Progenitor cell of endocrine pancreas (in vitro differentiated cells): ENCODE measurements around the gene MMP28. TPM values are rescaled to one million over a fixed set of nuclear protein-coding genes. Genes with fewer than 3 reads are reported as not detected.

Experiments
- DNase-seq: peaks from one replicate; pipeline ENCODE4 v3.0.0; 2021; ENCODE audit warnings: low spot score; ENCODE audit not compliant: unreplicated experiment
- H3K27ac Mint-ChIP-seq: 2 replicates; pipeline ENCODE4 v1.8.0; 2021; ENCODE audit warnings: mild to moderate bottlenecking, moderate library complexity, mixed read lengths
- H3K27me3 Mint-ChIP-seq: 2 replicates; pipeline ENCODE4 v1.8.0; 2021; ENCODE audit warnings: mixed read lengths
- H3K36me3 Mint-ChIP-seq: 2 replicates; pipeline ENCODE4 v1.8.0; 2022; ENCODE audit warnings: mixed read lengths; ENCODE audit not compliant: insufficient read depth
- H3K4me1 Mint-ChIP-seq: 2 replicates; pipeline ENCODE4 v1.8.0; 2021; ENCODE audit warnings: low read depth, mixed read lengths
- H3K4me3 Mint-ChIP-seq: 2 replicates; pipeline ENCODE4 v1.8.0; 2021; ENCODE audit warnings: low read depth, mild to moderate bottlenecking, moderate library complexity, mixed read lengths
- H3K9me3 Mint-ChIP-seq: 2 replicates; pipeline ENCODE4 v1.8.0; 2021; ENCODE audit warnings: low read depth, mixed read lengths
- CTCF ChIP-seq: fragments of 200-600 bp; sonication (generic); IDR thresholded peaks from one replicate; pipeline ENCODE4 v1.5.0; 2021; ENCODE audit warnings: antibody characterized with exemption, mild to moderate bottlenecking; ENCODE audit not compliant: unreplicated experiment
- total RNA-seq: library from RNA; stranded (reverse); gene quantifications from 2 replicates; pipeline ENCODE4 v1.2.1, GENCODE V29; 2021

Gene MMP28
- total RNA-seq, 1 donor from 2014 or later = 0.53 TPM

DNA sequence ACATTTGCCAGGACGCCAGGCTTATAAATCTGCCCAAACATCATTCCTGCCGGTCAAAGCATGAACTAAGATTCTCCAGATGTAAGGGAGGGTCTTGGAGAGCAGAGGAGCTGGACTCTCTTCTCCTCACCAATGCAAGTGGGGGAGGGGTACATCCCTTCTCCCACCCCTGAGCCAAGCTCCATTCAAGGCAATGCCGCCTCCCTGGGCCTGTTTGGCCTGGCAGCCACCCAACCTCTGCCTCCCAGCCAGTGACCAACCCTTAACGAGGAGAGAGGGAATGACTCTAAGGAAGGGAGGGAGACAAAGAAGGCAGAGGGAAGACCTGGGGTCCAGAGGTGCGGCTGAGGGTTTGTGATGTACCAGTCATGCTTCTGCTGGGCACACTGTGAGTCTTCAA is 20.9 kb downstream of the MMP28 start:
- Mint-ChIP-seq H3K27me3 (peaks cover 23% of the 10 kb centered on the region), H3K4me1 (peaks cover 2% of the 10 kb centered on the region), H3K4me3 (no peak overlapping the region), H3K9me3 (no peaks in the 10 kb centered on the region), H3K36me3 (no peaks in the 10 kb centered on the region), H3K27ac (no peak overlapping the region)
- no peak for DNase-seq
- TF ChIP-seq CTCF = no peak

DNA sequence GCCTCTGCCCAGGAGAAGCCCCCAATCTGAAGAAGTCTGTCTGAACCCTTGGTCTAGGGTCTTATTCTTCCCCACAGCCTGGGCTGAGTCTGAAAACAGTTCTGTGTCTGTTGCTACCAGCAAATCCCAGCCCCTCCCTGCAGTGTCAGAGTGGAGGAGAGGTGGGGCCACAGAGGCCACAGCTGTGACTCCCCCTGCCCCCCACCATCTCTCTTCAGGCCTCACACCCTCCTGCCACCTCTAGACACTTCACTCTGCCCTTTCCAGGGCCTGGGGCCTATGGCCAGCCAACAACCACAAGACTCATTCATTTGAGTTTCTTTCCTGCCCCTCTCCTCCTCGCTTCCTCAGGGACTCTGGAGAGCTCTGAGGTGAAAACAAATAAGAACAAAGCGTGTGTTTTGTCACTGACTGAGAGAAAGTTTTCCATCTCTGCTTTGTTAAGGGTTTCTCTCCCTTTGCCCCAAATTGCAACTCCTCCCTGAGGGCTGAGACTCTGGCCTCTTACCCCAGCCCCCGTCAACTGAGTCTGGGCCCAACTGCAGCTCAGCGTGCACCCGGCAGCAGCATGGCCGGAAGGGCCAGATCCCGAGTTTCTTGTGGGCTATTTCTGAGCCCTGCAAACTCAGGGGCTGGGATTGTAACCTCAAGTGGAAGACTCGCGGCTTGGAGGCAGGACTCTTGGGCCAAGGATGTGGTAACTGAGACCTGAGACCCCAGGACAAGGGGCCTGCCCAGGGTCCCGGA is 21.6 kb downstream of the MMP28 start:
- Mint-ChIP-seq H3K9me3 (no peaks in the 10 kb centered on the region), H3K4me1 (peaks cover 2% of the 10 kb centered on the region), H3K4me3 (no peak overlapping the region), H3K36me3 (no peaks in the 10 kb centered on the region), H3K27me3 (peaks cover 22% of the 10 kb centered on the region), H3K27ac (peak overlapping the region; percentile 80)
- DNase-seq = no peak
- no peak for TF ChIP-seq CTCF

GRCh38 chr17:35773129-35773528 is 22.3 kb downstream of the MMP28 start:
- no peak for DNase-seq
- H3K9me3 Mint-ChIP-seq = no peaks in the 10 kb centered on the region
- no peak overlapping the region for H3K4me3 Mint-ChIP-seq
- H3K36me3 Mint-ChIP-seq = no peaks in the 10 kb centered on the region
- H3K27ac Mint-ChIP-seq = no peak overlapping the region
- H3K27me3 Mint-ChIP-seq = peaks cover 21% of the 10 kb centered on the region
- peaks cover 2% of the 10 kb centered on the region for H3K4me1 Mint-ChIP-seq
- TF ChIP-seq CTCF = no peak

GRCh38 chr17:35769895-35770486 is 25.4 kb downstream of the MMP28 start:
- no peak overlapping the region for H3K4me3 Mint-ChIP-seq
- no peaks in the 10 kb centered on the region for H3K9me3 Mint-ChIP-seq
- no peaks in the 10 kb centered on the region for H3K36me3 Mint-ChIP-seq
- H3K27ac Mint-ChIP-seq = no peak overlapping the region
- no peak for DNase-seq
- H3K4me1 Mint-ChIP-seq = peaks cover 2% of the 10 kb centered on the region
- peaks cover 26% of the 10 kb centered on the region for H3K27me3 Mint-ChIP-seq
- TF ChIP-seq CTCF = no peak

DNA sequence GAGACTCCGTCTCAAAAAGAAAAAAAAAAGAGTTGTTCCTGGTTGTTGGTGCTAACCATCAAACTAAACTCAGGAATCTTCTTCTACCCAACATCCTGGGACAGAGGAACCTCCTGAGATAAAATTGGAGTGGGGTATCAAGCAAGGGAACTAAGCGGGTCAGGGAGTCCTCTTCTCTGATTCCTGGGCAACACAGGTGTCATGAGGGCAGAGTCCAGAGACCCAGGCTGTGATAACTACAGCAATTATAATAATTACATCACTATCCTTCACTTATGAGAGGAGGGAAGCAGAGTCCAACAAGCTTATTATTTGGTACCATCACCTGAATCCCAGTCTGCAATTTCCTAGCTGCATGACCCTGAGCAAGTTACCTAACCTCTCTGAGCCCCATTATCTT is 26.6 kb downstream of the MMP28 start:
- Mint-ChIP-seq H3K27ac (no peak overlapping the region), H3K36me3 (no peaks in the 10 kb centered on the region), H3K27me3 (peaks cover 24% of the 10 kb centered on the region), H3K9me3 (no peaks in the 10 kb centered on the region), H3K4me1 (peaks cover 5% of the 10 kb centered on the region), H3K4me3 (no peak overlapping the region)
- no peak for DNase-seq
- TF ChIP-seq CTCF = no peak
